Ovary (tissue), 9 donors: Measurements from ENCODE around the gene FGGY. TPM values are rescaled to one million over a fixed set of nuclear protein-coding genes. Genes with fewer than 3 reads are reported as not detected.

ENCODE experiments used
- DNase-seq, 5 donors: peaks; one replicate each; pipeline ENCODE4 v3.0.0-alpha.2; 2019 to 2020
- H3K27ac ChIP-seq, 2 donors: fragments of 200-600 bp; one replicate each; pipeline versions ENCODE4 v1.5.1 to v1.8.0; 2019 to 2022
- H3K27me3 ChIP-seq: fragments of 200-600 bp; one replicate; pipeline ENCODE4 v1.8.0; 2022
- H3K36me3 ChIP-seq: fragments of 200-600 bp; sonication (generic); one replicate; pipeline ENCODE4 v1.5.1; 2019
- H3K4me1 ChIP-seq: one replicate; pipeline ENCODE4 v1.8.1; 2013; ENCODE audit warnings: mild to moderate bottlenecking, moderate library complexity; ENCODE audit not compliant: insufficient read depth
- H3K4me3 ChIP-seq: fragments of 200-600 bp; sonication (generic); one replicate; pipeline ENCODE4 v1.5.1; 2017
- H3K9me3 ChIP-seq, 2 donors: fragments of 200-600 bp in 1 of 2; sonication (generic) in 1 of 2; one replicate each; pipeline versions ENCODE4 v1.5.1 to v1.8.1; 2013 to 2019; ENCODE audit warnings: mild to moderate bottlenecking in 1 of 2, moderate library complexity in 1 of 2
- EP300 ChIP-seq: sonication (generic); formaldehyde crosslinking; IDR thresholded peaks from one replicate; pipeline ENCODE4 v1.6.1; 2017; ENCODE audit warnings: antibody characterized with exemption
- POLR2A ChIP-seq: fragments of 450-650 bp; IDR thresholded peaks from one replicate; pipeline ENCODE4 v1.6.1; 2017; ENCODE audit warnings: antibody characterized with exemption, mild to moderate bottlenecking, moderate library complexity
- WGBS, 3 donors: extraction: QIAGEN DNeasy Blood & Tissue Kit in 1 of 3; methylation state at CpG; one replicate each; pipeline versions ENCODE4 v1.1.5 to v1.1.7; 2013 to 2017; 5-methylcytosine and 5-hydroxymethylcytosine counted together
- intact Hi-C, 4 donors: fragments of 100-400 bp; cut with DNase I; formaldehyde crosslinking; loops; one replicate each; pipeline versions ENCODE4 v1.11.0 to v1.15.1; 2022 to 2023
- polyA plus RNA-seq, 2 donors: library from polyadenylated mRNA; stranded (reverse); fragments of 200-250 nt in 1 of 2; fragments of 350-450 nt in 1 of 2; fragmentation: Illumina TruSeq in 1 of 2; extraction: RNeasy Lipid Tissue Mini Kit (QIAGEN cat#74804) in 1 of 2; gene quantifications; one replicate each; pipeline ENCODE4 v1.2.3, GENCODE V29; 2013 to 2014
- total RNA-seq, 7 donors: library from RNA; depleted of rRNA in 2 of 7; stranded (reverse); fragments of >200 nt in 2 of 7; fragmentation: NEBNext Ultra II Directional in 3 of 7; extraction: Animal tissue kit (Norgen Biotek cat#: 25700) in 3 of 7; gene quantifications; one replicate each; pipeline versions ENCODE4 v1.1.0 to v1.2.4, GENCODE V29; 2016 to 2023
- TF ChIP-seq, protein P1 (sequence below), 3 donors: fragments of 450-650 bp in 2 of 3; fragments of 200-600 bp in 1 of 3; IDR thresholded peaks; one replicate each; pipeline versions ENCODE4 v1.5.1 to v1.8.0; 2016 to 2022; ENCODE audit warnings: antibody characterized with exemption in 3 of 3, mild to moderate bottlenecking in 1 of 3
- donor health status: DM: no; HTN: no; CAD: no; lungs with moderate emphysema.
- donor health status: DM: no; HTN: no; CAD: no.
- donor health status: Bipolar disorder and iron deficiency.
- donor health status: DM: yes; HTN: yes; CAD: no.
- donor health status: DM: no; HTN: no; CAD: no.
- donor health status: DM: yes; HTN: yes; CAD: no.

The FGGY gene
- total and polyA plus RNA-seq, 9 donors: 7.9 to 62.0 (median 44.7) TPM

DNA sequence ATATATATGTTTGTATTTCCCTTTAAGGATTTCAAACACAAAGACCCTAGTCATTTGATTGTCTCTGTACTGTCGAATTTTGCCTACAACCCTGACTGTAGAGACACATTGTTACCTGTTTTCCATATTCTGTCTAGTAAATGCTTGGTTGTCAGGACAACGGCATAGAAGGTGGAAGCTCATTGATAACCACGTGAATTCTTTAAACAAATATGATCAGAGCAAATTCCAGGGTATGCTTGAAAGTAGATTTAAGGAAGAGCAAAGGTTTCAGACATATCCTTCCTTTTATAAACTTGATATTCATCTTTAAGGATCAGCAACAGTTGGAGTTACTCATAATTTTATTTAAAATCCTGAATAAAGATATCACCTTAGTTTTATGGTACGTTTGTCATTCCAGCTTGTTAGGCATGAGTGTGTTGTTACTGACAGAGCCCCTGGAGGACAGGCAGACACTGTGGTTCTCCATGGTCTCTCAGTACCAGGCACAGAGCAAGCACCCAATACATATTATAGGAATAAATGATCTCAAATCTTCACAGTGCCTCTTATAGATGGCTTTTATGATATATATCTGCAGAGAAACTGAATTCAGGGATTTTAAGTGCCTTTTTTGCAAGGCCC, 203.2 kb downstream of the FGGY start:
- H3K27ac ChIP-seq: peak overlapping the region in 1 of 2 donors; percentile 26
- no peak overlapping the region for H3K4me3 ChIP-seq
- no peak for DNase-seq
- WGBS, 3 donors: 49 to 68% (median 66%) methylated on average over 4 of the region's 4 CpGs
- no peaks in the 10 kb centered on the region for H3K27me3 ChIP-seq
- intact Hi-C loops: no loop called here
- H3K4me1 ChIP-seq: peaks cover 8% of the 10 kb centered on the region
- no peak for TF ChIP-seq EP300
- TF ChIP-seq, protein P1, sequence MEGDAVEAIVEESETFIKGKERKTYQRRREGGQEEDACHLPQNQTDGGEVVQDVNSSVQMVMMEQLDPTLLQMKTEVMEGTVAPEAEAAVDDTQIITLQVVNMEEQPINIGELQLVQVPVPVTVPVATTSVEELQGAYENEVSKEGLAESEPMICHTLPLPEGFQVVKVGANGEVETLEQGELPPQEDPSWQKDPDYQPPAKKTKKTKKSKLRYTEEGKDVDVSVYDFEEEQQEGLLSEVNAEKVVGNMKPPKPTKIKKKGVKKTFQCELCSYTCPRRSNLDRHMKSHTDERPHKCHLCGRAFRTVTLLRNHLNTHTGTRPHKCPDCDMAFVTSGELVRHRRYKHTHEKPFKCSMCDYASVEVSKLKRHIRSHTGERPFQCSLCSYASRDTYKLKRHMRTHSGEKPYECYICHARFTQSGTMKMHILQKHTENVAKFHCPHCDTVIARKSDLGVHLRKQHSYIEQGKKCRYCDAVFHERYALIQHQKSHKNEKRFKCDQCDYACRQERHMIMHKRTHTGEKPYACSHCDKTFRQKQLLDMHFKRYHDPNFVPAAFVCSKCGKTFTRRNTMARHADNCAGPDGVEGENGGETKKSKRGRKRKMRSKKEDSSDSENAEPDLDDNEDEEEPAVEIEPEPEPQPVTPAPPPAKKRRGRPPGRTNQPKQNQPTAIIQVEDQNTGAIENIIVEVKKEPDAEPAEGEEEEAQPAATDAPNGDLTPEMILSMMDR (IDR thresholded peaks at IDR 0.05): no peak
- no peak for TF ChIP-seq POLR2A
- no peaks in the 10 kb centered on the region for H3K36me3 ChIP-seq
- no peaks in the 10 kb centered on the region for H3K9me3 ChIP-seq

DNA sequence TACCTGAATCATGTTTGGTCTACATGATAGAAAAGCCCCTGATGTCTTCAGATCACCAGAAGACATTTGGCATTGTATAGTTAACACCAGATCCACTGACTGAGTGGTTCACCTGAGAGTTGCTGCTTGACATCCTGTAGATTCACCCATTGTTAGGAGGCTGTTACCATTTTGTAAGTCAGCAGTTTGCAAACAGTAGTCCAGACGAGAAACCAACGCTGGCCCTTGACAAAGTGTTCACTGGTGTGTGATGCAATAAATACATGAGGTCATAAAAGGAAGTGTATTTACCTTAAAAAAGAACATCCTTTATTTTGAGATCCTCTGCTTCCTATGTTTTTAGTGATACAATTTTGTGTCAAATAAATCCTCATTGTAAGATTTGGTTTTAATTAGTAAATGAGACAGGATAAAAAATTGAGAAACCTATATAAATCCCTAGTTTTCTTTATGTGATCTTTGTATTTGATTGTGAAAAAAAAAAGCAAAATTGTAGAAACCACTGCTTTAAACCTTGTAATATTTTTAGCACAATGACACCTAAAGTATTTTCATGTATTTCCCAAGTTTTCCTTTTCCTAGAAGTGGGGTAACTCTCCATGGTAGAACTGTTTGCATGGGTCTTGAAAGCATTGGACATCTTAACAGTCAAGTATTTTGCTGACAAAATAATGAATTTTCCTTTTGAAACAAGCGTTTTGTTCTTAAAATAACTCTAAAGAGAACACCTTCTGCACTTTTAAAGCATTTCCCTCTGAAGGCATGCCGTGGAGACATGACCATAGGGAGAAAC, 204.3 kb downstream of the FGGY start:
- peaks cover 13% of the 10 kb centered on the region for H3K4me1 ChIP-seq
- no peaks in the 10 kb centered on the region for H3K9me3 ChIP-seq
- no peaks in the 10 kb centered on the region for H3K27me3 ChIP-seq
- no peak overlapping the region for H3K27ac ChIP-seq
- DNase-seq: no peak
- WGBS, 3 donors: 76 to 85% (median 83%) methylated on average over 4 of the region's 4 CpGs
- TF ChIP-seq POLR2A (no peak), EP300 (no peak)
- TF ChIP-seq, protein P1 (IDR thresholded peaks at IDR 0.05): no peak
- no peak overlapping the region for H3K4me3 ChIP-seq
- intact Hi-C loops: no loop called here
- no peaks in the 10 kb centered on the region for H3K36me3 ChIP-seq

DNA sequence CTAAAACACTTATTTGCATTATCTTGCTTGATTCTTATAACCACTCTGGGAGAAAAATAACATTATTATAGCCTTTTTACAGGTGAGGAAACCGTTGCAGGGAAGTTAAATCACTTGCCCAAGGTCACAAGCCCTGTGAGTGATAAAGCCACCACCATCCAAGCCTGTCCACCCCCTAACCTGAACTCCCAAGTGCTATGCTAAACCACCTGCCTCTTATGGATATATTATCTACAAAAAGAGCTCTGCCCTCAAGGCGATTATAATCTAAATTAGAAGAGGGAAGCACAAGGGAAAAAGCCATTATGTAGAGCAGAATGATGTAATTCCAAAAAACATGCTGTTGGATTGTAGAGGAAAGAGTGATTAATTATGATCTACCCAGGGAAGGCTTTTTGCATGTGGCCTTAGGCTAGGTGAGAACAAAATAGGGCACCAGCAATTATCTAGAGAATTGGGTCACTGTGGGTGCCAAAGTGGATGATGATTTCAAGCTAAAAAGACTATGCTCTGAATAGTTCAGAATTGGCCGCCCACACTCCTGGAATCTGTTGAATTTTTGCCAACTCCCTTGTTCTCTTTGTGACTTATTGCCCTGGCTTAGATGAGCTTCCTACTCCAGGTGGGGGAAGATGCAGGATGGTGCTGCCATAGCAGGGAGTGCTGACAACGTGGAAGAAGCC, 205.3 kb downstream of the FGGY start:
- 71 to 79% (median 78%) methylated on average over 4 of the region's 4 CpGs for WGBS, 3 donors
- H3K9me3 ChIP-seq: no peaks in the 10 kb centered on the region
- intact Hi-C loops: no loop called here
- H3K27ac ChIP-seq: no peak overlapping the region
- no peak for DNase-seq
- TF ChIP-seq, protein P1 (IDR thresholded peaks at IDR 0.05): no peak
- TF ChIP-seq EP300 (no peak), POLR2A (no peak)
- H3K4me1 ChIP-seq: peaks cover 13% of the 10 kb centered on the region
- H3K27me3 ChIP-seq: no peaks in the 10 kb centered on the region
- H3K36me3 ChIP-seq: no peaks in the 10 kb centered on the region
- no peak overlapping the region for H3K4me3 ChIP-seq

DNA sequence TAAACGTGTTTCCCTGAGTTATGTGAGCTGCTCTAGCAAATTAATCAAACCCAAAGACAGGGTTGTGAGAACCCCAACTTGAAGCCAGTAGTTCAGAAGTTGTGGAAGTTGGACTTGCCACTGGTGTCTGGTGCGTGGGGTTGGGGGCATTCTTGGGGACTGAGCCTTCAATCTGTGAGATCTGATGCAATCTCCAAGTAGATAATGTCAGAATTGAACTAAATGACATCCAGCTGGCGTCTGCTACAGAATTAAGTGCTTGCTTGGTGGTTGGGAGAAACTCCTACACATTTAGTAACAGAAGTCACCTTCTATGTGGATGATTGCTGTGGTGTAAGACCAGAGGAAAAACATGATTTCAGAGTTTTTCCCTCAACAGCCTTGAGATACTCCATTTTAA, 207.4 kb downstream of the FGGY start:
- Histone ChIP-seq H3K9me3 (no peaks in the 10 kb centered on the region), H3K4me1 (peaks cover 6% of the 10 kb centered on the region), H3K27me3 (no peaks in the 10 kb centered on the region), H3K36me3 (no peaks in the 10 kb centered on the region), H3K27ac (no peak overlapping the region), H3K4me3 (no peak overlapping the region)
- TF ChIP-seq EP300 (no peak), POLR2A (no peak)
- TF ChIP-seq, protein P1 (IDR thresholded peaks at IDR 0.05): no peak
- intact Hi-C loops: no loop called here
- 82 to 86% (median 84%) methylated on average over 3 of the region's 3 CpGs for WGBS, 3 donors
- DNase-seq: no peak
